Osteocyte (in vitro differentiated cells): ENCODE measurements around the gene DPH6. TPM values are rescaled to one million over a fixed set of nuclear protein-coding genes. Genes with fewer than 3 reads are reported as not detected.
A peak's percentile ranks its signal among the peaks of the same experiment; 100 is the strongest.

ENCODE experiments used
- DNase-seq: peaks from one replicate; pipeline ENCODE4 v3.0.0; 2021; ENCODE audit warnings: mixed read lengths; ENCODE audit not compliant: unreplicated experiment; ENCODE audit errors: extremely low spot score
- H3K27ac Mint-ChIP-seq: one replicate; pipeline ENCODE4 v1.8.0; 2021; ENCODE audit warnings: mild to moderate bottlenecking, mixed read lengths; ENCODE audit not compliant: unreplicated experiment
- H3K27me3 Mint-ChIP-seq: one replicate; pipeline ENCODE4 v1.8.0; 2021; ENCODE audit warnings: mixed read lengths; ENCODE audit not compliant: unreplicated experiment
- H3K36me3 Mint-ChIP-seq: one replicate; pipeline ENCODE4 v1.8.0; 2021; ENCODE audit warnings: mixed read lengths; ENCODE audit not compliant: unreplicated experiment
- H3K4me1 Mint-ChIP-seq: one replicate; pipeline ENCODE4 v1.8.0; 2021; ENCODE audit warnings: mixed read lengths; ENCODE audit not compliant: unreplicated experiment
- H3K4me3 Mint-ChIP-seq: one replicate; pipeline ENCODE4 v1.8.0; 2021; ENCODE audit warnings: mild to moderate bottlenecking, moderate library complexity, mixed read lengths; ENCODE audit not compliant: unreplicated experiment
- H3K9me3 Mint-ChIP-seq: one replicate; pipeline ENCODE4 v1.8.0; 2021; ENCODE audit warnings: mixed read lengths; ENCODE audit not compliant: unreplicated experiment
- CTCF ChIP-seq: fragments of 200-600 bp; sonication (generic); IDR thresholded peaks from 2 replicates; pipeline ENCODE4 v1.5.0; 2021; ENCODE audit warnings: antibody characterized with exemption, mild to moderate bottlenecking, moderate library complexity
- total RNA-seq: library from RNA; stranded (reverse); gene quantifications from 2 replicates; pipeline ENCODE4 v1.2.1, GENCODE V29; 2021

The DPH6 gene
- total RNA-seq, 1 donor from 2014 or later: 14.3 TPM

GRCh38 chr15:35533130-35534110, 12.5 kb downstream of the DPH6 start:
- Mint-ChIP-seq H3K27ac (no peak overlapping the region), H3K36me3 (peaks cover 28% of the 10 kb centered on the region), H3K4me1 (peaks cover 12% of the 10 kb centered on the region), H3K27me3 (no peaks in the 10 kb centered on the region), H3K4me3 (no peak overlapping the region), H3K9me3 (peaks cover 5% of the 10 kb centered on the region)
- TF ChIP-seq CTCF: no peak
- DNase-seq: no peak

GRCh38 chr15:35530698-35531097, 15.3 kb downstream of the DPH6 start:
- no peak overlapping the region for H3K4me3 Mint-ChIP-seq
- H3K27me3 Mint-ChIP-seq: no peaks in the 10 kb centered on the region
- H3K27ac Mint-ChIP-seq: no peak overlapping the region
- H3K9me3 Mint-ChIP-seq: peaks cover 5% of the 10 kb centered on the region
- peaks cover 15% of the 10 kb centered on the region for H3K4me1 Mint-ChIP-seq
- peaks cover 36% of the 10 kb centered on the region for H3K36me3 Mint-ChIP-seq
- DNase-seq: no peak
- TF ChIP-seq CTCF: no peak

GRCh38 chr15:35529784-35530183, 16.2 kb downstream of the DPH6 start:
- no peak overlapping the region for H3K27ac Mint-ChIP-seq
- DNase-seq: no peak
- H3K27me3 Mint-ChIP-seq: no peaks in the 10 kb centered on the region
- no peak for TF ChIP-seq CTCF
- no peak overlapping the region for H3K4me3 Mint-ChIP-seq
- peaks cover 5% of the 10 kb centered on the region for H3K9me3 Mint-ChIP-seq
- H3K36me3 Mint-ChIP-seq: peaks cover 44% of the 10 kb centered on the region
- H3K4me1 Mint-ChIP-seq: peaks cover 9% of the 10 kb centered on the region

- Mint-ChIP-seq H3K27me3 (no peaks in the 10 kb centered on the region), H3K4me1 (peaks cover 20% of the 10 kb centered on the region), H3K4me3 (no peak overlapping the region), H3K36me3 (peaks cover 17% of the 10 kb centered on the region), H3K9me3 (no peaks in the 10 kb centered on the region), H3K27ac (no peak overlapping the region)
- no peak for TF ChIP-seq CTCF
- no peak for DNase-seq
Observed at GRCh38 chr15:35522061-35522460, 23.9 kb downstream of the DPH6 start.

GRCh38 chr15:35519541-35520149, 26.3 kb downstream of the DPH6 start:
- Mint-ChIP-seq H3K9me3 (no peaks in the 10 kb centered on the region), H3K27me3 (no peaks in the 10 kb centered on the region), H3K4me1 (peaks cover 31% of the 10 kb centered on the region), H3K27ac (no peak overlapping the region), H3K36me3 (peaks cover 2% of the 10 kb centered on the region), H3K4me3 (no peak overlapping the region)
- peak; percentile 81 for TF ChIP-seq CTCF
- no peak for DNase-seq
